Activated T-helper 2 cell treated with anti-CD3 and anti-CD28 coated beads, Interferon-gamma antibody, Interleukin-2, Interleukin-4, amounts not matched to agents 10 μg/mL and 5 μg/mL and 100 μg/mL, durations not matched to agents 14 hours and 24 hours and 36 hours (primary cell): ENCODE data around the gene FAM120B. TPM values are rescaled to one million over a fixed set of nuclear protein-coding genes. Genes with fewer than 3 reads are reported as not detected.
"Not testable (repeated sequence)": the region's sequence is repeated elsewhere in the genome, so short reads cannot be mapped to it uniquely, and the experiment has no call there.

Experiments used
- DNase-seq: peaks from one replicate; pipeline ENCODE4 v3.0.0; 2021; ENCODE audit warnings: low spot score
- H3K27ac Mint-ChIP-seq: one replicate; pipeline ENCODE4 v1.8.0; 2021; ENCODE audit warnings: mixed read lengths
- H3K27me3 Mint-ChIP-seq: one replicate; pipeline ENCODE4 v1.8.0; 2021; ENCODE audit warnings: low read depth, mixed read lengths
- H3K36me3 Mint-ChIP-seq: one replicate; pipeline ENCODE4 v1.8.0; 2021; ENCODE audit warnings: low read depth, mixed read lengths
- H3K4me1 Mint-ChIP-seq: one replicate; pipeline ENCODE4 v1.8.0; 2021; ENCODE audit warnings: low read depth, mixed read lengths
- H3K4me3 Mint-ChIP-seq: one replicate; pipeline ENCODE4 v1.8.0; 2021; ENCODE audit warnings: low read depth, mild to moderate bottlenecking, moderate library complexity, mixed read lengths
- H3K9me3 Mint-ChIP-seq: one replicate; pipeline ENCODE4 v1.8.0; 2021; ENCODE audit warnings: mixed read lengths
- intact Hi-C: fragments of 100-400 bp; cut with micrococcal nuclease; formaldehyde crosslinking; loops from one replicate; pipeline ENCODE4 v1.15.1; 2023
- total RNA-seq: library from RNA; stranded (reverse); gene quantifications from 2 replicates; pipeline ENCODE4 v1.2.3, GENCODE V29; 2022

Gene FAM120B
- total RNA-seq, 1 donor from 2014 or later = 21.8 TPM

- no peaks in the 10 kb centered on the region for H3K9me3 Mint-ChIP-seq
- H3K4me1 Mint-ChIP-seq = peaks cover 10% of the 10 kb centered on the region
- no peaks in the 10 kb centered on the region for H3K27me3 Mint-ChIP-seq
Observed at GRCh38 chr6:170381562-170381961, 75.0 kb downstream of the FAM120B start.

GRCh38 chr6:170383466-170384035, 77.0 kb downstream of the FAM120B start:
- H3K4me3 Mint-ChIP-seq = no peak overlapping the region
- intact Hi-C loops = no loop called here
- DNase-seq = no peak
- H3K27me3 Mint-ChIP-seq = no peaks in the 10 kb centered on the region
- H3K36me3 Mint-ChIP-seq = peaks cover 2% of the 10 kb centered on the region
- no peaks in the 10 kb centered on the region for H3K9me3 Mint-ChIP-seq
- no peak overlapping the region for H3K27ac Mint-ChIP-seq
- H3K4me1 Mint-ChIP-seq = peaks cover 3% of the 10 kb centered on the region

More at GRCh38 chr6:170381562-170381961, 75.0 kb downstream of the FAM120B start:
- intact Hi-C loops = no loop called here
- DNase-seq = no peak
- no peak overlapping the region for H3K27ac Mint-ChIP-seq
- peaks cover 5% of the 10 kb centered on the region for H3K36me3 Mint-ChIP-seq
- no peak overlapping the region for H3K4me3 Mint-ChIP-seq

DNA sequence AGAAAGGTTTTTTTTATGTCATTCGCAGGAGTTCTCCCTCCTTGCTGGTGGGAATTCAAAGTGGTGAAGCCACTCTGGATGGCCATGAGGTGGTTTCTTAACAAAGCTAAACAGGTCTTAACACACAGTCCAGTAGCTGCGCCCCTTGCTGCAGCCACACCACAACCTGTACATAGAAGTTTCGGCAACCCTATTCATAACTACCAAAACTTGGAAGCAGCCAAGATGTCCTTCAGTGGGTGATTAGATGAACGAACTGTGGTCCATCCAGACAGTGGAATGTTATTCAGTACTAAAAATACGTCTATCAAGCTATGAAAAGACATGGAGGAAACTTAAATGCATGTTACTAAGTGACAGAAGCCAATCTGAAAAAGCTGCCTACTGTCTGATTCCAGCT, 78.9 kb downstream of the FAM120B start:
- H3K4me1 Mint-ChIP-seq = no peaks in the 10 kb centered on the region
- no peak for DNase-seq
- no peaks in the 10 kb centered on the region for H3K9me3 Mint-ChIP-seq
- H3K4me3 Mint-ChIP-seq = no peak overlapping the region
- H3K36me3 Mint-ChIP-seq = peaks cover 14% of the 10 kb centered on the region
- no peak overlapping the region for H3K27ac Mint-ChIP-seq
- H3K27me3 Mint-ChIP-seq = no peaks in the 10 kb centered on the region
- intact Hi-C loops = no loop called here

- no peaks in the 10 kb centered on the region for H3K9me3 Mint-ChIP-seq
- DNase-seq = no peak
- no peaks in the 10 kb centered on the region for H3K27me3 Mint-ChIP-seq
- intact Hi-C loops = no loop called here
- H3K4me3 Mint-ChIP-seq = no peak overlapping the region
- H3K4me1 Mint-ChIP-seq = no peaks in the 10 kb centered on the region
- peaks cover 24% of the 10 kb centered on the region for H3K36me3 Mint-ChIP-seq
- no peak overlapping the region for H3K27ac Mint-ChIP-seq
Observed at GRCh38 chr6:170388113-170388512, 81.6 kb downstream of the FAM120B start.

GRCh38 chr6:170393033-170393432, 86.5 kb downstream of the FAM120B start:
- Mint-ChIP-seq H3K4me1 (peaks cover 5% of the 10 kb centered on the region), H3K27me3 (no peaks in the 10 kb centered on the region), H3K4me3 (no peak overlapping the region), H3K27ac (no peak overlapping the region), H3K36me3 (peaks cover 60% of the 10 kb centered on the region), H3K9me3 (no peaks in the 10 kb centered on the region)
- DNase-seq = no peak
- intact Hi-C loops = no loop called here

- H3K27ac Mint-ChIP-seq = no peak overlapping the region
- H3K9me3 Mint-ChIP-seq = no peaks in the 10 kb centered on the region
- H3K4me1 Mint-ChIP-seq = peaks cover 5% of the 10 kb centered on the region
- peaks cover 59% of the 10 kb centered on the region for H3K36me3 Mint-ChIP-seq
- intact Hi-C loops = no loop called here
- DNase-seq = no peak
- no peaks in the 10 kb centered on the region for H3K27me3 Mint-ChIP-seq
- no peak overlapping the region for H3K4me3 Mint-ChIP-seq
Observed at GRCh38 chr6:170393807-170394399, 87.3 kb downstream of the FAM120B start.

DNA sequence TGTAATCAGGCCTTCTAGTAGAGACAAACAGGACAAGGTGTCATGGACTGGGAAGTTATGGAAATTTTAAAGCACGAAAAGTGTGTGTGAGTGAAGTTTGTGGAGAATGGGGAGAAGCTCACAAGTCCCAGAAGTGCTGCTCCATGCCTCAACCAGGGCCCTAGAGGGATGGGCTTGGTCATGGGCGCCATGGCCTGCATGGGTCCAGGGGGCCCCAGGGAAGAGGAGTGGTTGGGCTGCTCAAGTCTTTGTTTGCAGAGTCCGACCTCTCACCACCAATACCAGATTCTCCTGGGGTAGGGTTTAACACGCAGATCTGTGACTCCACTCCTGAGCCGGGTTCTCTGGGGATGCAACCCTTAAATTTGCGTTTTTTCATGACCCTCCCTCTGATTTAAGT, 88.4 kb downstream of the FAM120B start:
- H3K27ac Mint-ChIP-seq = no peak overlapping the region
- DNase-seq = no peak
- no peaks in the 10 kb centered on the region for H3K27me3 Mint-ChIP-seq
- no peaks in the 10 kb centered on the region for H3K9me3 Mint-ChIP-seq
- intact Hi-C loops = no loop called here
- peaks cover 48% of the 10 kb centered on the region for H3K36me3 Mint-ChIP-seq
- no peak overlapping the region for H3K4me3 Mint-ChIP-seq
- peaks cover 5% of the 10 kb centered on the region for H3K4me1 Mint-ChIP-seq

GRCh38 chr6:170398743-170399369, 92.3 kb downstream of the FAM120B start:
- DNase-seq, H3K9me3 Mint-ChIP-seq, H3K27me3 Mint-ChIP-seq, H3K27ac Mint-ChIP-seq, H3K4me1 Mint-ChIP-seq, H3K4me3 Mint-ChIP-seq, intact Hi-C loops: not testable (repeated sequence)
- peaks cover 39% of the 10 kb centered on the region for H3K36me3 Mint-ChIP-seq

DNA sequence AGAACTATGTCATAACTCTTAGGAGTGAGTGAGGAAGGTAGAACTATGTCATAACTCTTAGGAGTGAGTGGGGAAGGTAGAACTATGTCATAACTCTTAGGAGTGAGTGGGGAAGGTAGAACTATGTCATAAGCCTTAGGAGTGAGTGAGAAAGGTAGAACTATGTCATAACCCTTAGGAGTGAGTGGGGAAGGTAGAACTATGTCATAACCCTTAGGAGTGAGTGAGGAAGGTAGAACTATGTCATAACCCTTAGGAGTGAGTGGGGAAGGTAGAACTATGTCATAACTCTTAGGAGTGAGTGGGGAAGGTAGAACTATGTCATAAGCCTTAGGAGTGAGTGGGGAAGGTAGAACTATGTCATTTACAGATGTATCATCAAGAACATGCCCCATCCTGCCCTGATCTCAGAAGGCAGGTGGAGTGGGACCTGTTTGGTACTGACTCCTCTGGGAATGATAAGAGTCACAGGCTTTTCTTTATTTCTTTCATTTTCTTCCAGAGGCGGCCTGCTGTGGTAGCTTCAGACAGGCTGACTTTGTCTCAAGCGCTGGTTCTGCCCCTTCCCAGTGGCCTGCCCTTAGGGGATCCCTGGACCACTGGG, 93.5 kb downstream of the FAM120B start:
- H3K9me3 Mint-ChIP-seq, H3K27ac Mint-ChIP-seq, intact Hi-C loops, H3K4me1 Mint-ChIP-seq, H3K4me3 Mint-ChIP-seq, H3K27me3 Mint-ChIP-seq, DNase-seq: not testable (repeated sequence)
- peaks cover 41% of the 10 kb centered on the region for H3K36me3 Mint-ChIP-seq

DNA sequence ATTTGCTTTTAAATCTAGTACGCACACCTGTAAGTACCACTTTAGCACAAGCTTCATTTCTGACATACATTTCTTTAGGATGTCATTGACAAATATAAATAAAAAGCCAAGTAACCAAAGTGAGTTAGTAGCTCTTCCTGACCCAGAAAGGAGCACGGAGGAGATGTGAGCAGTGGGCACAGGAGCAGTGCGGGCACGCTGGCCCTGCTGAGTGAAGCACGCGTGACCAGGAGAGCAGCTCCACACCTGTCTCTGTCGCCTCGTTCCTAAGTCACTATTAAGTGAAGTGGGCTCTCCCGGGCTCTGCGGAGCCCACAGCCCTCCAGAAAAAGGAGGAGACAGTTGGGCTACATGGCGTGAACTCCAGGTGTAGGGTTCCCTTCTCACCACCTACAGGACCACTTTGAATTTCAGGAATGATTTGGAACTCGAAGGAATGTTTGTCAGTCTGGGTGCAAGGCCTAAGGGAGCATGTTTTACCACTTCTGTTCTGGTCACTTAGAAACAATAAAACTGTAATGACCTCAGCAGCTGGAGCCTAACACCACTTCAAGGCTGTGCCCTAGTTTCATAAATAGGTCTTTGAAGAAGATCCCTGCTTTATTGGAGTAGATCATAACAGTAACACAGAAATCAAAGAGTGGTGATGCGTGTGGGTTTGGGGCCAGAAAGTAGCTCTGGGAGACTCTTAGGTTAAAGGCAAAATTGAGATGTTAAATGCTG, 95.9 kb downstream of the FAM120B start:
- H3K4me1 Mint-ChIP-seq = no peaks in the 10 kb centered on the region
- no peak for DNase-seq
- H3K9me3 Mint-ChIP-seq = no peaks in the 10 kb centered on the region
- H3K27me3 Mint-ChIP-seq = no peaks in the 10 kb centered on the region
- intact Hi-C loops = no loop called here
- H3K4me3 Mint-ChIP-seq = no peak overlapping the region
- H3K27ac Mint-ChIP-seq = no peak overlapping the region
- peaks cover 40% of the 10 kb centered on the region for H3K36me3 Mint-ChIP-seq

GRCh38 chr6:170403451-170403850, 96.9 kb downstream of the FAM120B start:
- no peak overlapping the region for H3K27ac Mint-ChIP-seq
- H3K9me3 Mint-ChIP-seq = no peaks in the 10 kb centered on the region
- no peak for DNase-seq
- intact Hi-C loops = no loop called here
- peaks cover 40% of the 10 kb centered on the region for H3K36me3 Mint-ChIP-seq
- H3K27me3 Mint-ChIP-seq = no peaks in the 10 kb centered on the region
- no peak overlapping the region for H3K4me3 Mint-ChIP-seq
- no peaks in the 10 kb centered on the region for H3K4me1 Mint-ChIP-seq

DNA sequence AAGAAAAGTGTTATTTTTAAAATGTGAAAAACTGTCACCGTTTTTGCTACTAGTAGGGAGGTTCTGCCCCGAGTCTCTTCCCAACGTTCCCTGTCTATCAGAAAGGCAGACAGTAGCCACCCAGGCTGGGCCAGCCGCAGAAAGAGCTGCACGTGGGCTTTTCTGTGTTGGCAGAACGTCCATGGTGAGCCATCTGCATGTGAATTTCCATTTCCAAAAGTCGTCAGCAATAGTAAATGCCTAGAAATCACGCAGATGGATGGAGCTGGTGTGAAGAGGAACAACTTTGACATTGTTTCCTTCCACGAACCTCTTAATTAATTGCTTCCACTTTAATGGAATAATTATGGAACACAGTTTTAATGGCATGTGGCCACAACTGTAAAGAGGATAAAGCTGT, 97.5 kb downstream of the FAM120B start:
- no peak overlapping the region for H3K27ac Mint-ChIP-seq
- no peaks in the 10 kb centered on the region for H3K4me1 Mint-ChIP-seq
- H3K9me3 Mint-ChIP-seq = no peaks in the 10 kb centered on the region
- peaks cover 40% of the 10 kb centered on the region for H3K36me3 Mint-ChIP-seq
- DNase-seq = no peak
- no peak overlapping the region for H3K4me3 Mint-ChIP-seq
- intact Hi-C loops = no loop called here
- H3K27me3 Mint-ChIP-seq = peaks cover 1% of the 10 kb centered on the region

DNA sequence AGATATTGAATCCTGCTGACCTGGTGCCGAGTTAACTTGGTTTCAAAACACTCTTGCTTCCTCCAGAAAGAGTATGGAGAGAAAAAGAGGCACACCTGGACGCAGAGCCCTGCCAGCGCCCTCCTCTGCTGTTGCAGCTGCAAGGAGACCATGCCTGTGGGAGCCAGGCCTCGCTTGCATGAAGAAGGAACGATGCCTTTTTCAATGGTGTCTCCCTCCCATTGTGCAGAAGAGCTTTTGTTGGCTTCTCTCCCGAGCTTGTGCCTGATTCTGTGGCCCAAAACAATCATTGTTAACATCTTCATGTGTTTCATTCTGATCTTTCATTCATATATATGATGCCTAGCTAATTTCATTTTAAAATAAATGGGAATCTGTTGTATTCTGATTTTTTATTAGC, 98.1 kb downstream of the FAM120B start:
- Mint-ChIP-seq H3K4me3 (no peak overlapping the region), H3K27ac (no peak overlapping the region), H3K27me3 (peaks cover 1% of the 10 kb centered on the region), H3K9me3 (no peaks in the 10 kb centered on the region), H3K36me3 (peaks cover 40% of the 10 kb centered on the region), H3K4me1 (no peaks in the 10 kb centered on the region)
- intact Hi-C loops = no loop called here
- DNase-seq = no peak
